GM21528 (cell line): ENCODE measurements around the gene MAP3K19.
"Not testable (repeated sequence)": the region's sequence is repeated elsewhere in the genome, so short reads cannot be mapped to it uniquely, and the experiment has no call there.

Experiments
- ATAC-seq: cut with Tn5 transposase; IDR thresholded peaks from one replicate; pipeline ENCODE4 v1.9.1; 2021; ENCODE audit warnings: mild to moderate bottlenecking, moderate library complexity; ENCODE audit not compliant: unreplicated experiment, low FRiP score

The MAP3K19 gene, protein sequence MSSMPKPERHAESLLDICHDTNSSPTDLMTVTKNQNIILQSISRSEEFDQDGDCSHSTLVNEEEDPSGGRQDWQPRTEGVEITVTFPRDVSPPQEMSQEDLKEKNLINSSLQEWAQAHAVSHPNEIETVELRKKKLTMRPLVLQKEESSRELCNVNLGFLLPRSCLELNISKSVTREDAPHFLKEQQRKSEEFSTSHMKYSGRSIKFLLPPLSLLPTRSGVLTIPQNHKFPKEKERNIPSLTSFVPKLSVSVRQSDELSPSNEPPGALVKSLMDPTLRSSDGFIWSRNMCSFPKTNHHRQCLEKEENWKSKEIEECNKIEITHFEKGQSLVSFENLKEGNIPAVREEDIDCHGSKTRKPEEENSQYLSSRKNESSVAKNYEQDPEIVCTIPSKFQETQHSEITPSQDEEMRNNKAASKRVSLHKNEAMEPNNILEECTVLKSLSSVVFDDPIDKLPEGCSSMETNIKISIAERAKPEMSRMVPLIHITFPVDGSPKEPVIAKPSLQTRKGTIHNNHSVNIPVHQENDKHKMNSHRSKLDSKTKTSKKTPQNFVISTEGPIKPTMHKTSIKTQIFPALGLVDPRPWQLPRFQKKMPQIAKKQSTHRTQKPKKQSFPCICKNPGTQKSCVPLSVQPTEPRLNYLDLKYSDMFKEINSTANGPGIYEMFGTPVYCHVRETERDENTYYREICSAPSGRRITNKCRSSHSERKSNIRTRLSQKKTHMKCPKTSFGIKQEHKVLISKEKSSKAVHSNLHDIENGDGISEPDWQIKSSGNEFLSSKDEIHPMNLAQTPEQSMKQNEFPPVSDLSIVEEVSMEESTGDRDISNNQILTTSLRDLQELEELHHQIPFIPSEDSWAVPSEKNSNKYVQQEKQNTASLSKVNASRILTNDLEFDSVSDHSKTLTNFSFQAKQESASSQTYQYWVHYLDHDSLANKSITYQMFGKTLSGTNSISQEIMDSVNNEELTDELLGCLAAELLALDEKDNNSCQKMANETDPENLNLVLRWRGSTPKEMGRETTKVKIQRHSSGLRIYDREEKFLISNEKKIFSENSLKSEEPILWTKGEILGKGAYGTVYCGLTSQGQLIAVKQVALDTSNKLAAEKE (N-terminal part only)

GRCh38 chr2:135047300-135047699 is at the start of gene MAP3K19:
Gene MAP3K19 (minus strand): TSS chr2:135047447. CDS start chr2:135024647, 22,800 bp downstream.
- no peak for ATAC-seq

GRCh38 chr2:135096665-135097446 is 49.6 kb upstream of the MAP3K19 start:
- ATAC-seq = no peak

- ATAC-seq = no peak
Measured at GRCh38 chr2:135095591-135095990, 48.3 kb upstream of the MAP3K19 start.

GRCh38 chr2:135094508-135094907 is 47.3 kb upstream of the MAP3K19 start:
- ATAC-seq = no peak

- no peak for ATAC-seq
Measured at GRCh38 chr2:135093670-135094330, 46.6 kb upstream of the MAP3K19 start.

DNA sequence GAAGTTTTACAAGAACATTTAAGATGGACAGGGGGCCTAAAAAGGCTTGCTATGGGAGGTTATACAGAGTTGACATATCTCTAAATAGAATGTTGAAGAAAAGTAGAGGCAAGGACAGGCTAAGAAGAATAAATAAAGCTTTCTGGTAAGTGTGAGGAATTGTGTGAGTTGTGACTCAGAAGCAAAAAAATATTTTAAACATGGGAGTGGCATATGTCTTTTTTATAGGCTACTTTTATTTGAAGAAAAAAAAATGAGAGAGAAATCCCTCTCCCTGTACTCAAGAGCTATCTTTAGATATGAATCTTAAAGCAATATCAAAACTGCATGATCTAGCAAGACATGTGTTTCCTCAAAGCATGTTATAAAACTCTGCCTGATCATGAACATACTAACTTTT is 45.9 kb upstream of the MAP3K19 start:
- no peak for ATAC-seq

- ATAC-seq = no peak
Measured at GRCh38 chr2:135091681-135092080, 44.4 kb upstream of the MAP3K19 start.

- ATAC-seq = not testable (repeated sequence)
Measured at GRCh38 chr2:135089597-135089996, 42.4 kb upstream of the MAP3K19 start.

GRCh38 chr2:135086222-135086621 is 39.0 kb upstream of the MAP3K19 start:
- no peak for ATAC-seq

DNA sequence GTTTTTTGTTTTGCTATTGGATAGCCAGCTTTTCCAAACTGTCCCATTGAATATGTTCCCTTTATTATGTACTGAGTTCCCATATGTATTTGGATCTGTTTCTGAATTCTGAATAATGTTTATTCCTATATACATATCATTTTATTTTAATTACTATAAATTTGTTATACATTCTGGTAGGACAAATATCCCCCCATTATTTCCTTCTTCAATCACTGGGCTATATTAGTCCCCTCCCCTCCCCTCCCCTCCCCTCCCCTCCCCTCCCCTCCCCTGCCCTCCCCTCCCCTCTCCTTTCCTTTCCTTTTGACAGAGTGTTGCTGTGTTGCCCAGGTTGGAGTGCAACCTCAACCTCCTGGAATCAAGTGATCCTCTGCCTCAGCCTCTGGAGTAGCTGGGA is 31.2 kb upstream of the MAP3K19 start:
- ATAC-seq = no peak

DNA sequence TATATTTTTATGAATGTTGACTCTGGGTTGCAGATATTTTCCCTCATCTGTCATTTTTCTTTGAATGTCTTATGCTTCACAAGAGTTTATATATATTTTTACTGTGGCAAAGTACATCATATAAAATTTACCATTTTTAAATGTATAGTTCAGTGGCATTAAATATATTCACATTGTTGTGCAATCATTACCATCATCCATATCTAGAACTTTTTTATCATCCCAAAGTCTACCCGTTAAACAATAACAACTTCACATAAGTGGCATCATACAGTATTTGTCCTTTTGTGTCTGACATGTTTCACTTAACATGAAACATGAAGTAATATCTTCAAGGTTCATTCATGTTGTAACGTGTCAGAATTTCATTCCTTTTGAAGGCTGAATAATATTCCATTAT is 29.3 kb upstream of the MAP3K19 start:
- ATAC-seq = no peak

DNA sequence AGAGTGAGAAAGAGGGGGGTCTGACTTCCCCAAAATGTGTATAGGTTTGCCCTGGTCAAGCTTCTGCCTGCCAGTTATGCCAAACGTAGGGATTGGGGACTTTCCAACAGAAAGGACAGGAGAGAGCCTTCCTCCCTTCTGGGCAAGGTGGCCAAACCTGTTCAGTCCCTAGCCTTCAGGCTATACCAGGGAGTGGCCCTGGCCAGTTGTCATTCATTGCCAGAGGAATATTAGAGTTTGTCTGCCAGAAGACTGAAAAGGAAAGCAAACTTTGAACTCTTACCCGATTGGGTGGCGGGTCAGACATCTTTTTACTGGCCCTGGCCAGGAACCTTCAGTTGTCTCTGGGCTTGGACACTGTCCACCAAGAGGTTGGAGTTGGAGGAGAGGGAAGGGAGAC is 27.0 kb upstream of the MAP3K19 start:
- ATAC-seq = no peak

DNA sequence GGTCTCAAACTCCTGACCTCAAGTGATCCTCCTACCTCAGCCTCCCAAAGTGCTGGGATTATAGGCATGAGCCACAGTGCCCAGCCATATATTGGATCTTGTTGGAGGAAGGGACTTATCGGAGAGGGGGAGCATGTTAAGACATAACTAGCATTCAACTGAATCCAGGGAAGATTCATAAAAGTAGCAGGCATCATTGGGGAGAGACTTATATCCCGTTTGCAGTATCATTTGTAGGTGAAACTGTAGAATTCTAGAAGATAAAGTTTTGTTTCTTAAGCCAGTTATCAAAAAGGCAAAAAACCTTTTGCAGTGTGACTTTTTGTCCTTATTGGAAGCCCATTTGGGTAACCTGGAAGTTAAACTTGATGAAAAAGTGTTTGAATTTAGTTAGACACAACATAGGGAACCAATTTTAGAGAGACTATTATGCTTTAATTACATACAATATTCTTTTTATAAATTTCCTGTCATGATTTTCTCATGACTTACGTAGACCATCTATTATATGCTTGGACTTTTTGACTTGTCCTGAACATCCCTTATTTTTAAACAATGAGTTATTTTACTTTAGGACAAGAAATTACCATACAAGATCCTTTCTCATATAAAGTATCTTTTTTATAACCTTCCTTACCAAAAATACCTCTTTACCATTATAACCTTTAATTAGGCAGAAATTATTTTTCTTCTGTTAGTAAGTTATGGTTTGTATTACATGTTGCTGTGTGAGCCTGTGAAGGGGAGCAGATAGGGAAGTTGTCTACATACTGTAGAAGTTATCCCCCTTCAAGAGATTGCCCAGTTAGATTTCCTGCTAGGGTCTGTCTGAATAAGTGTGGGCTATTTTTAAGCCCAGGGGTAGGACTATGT is 25.1 kb upstream of the MAP3K19 start:
- no peak for ATAC-seq

GRCh38 chr2:135066710-135067109 is 19.5 kb upstream of the MAP3K19 start:
- no peak for ATAC-seq

DNA sequence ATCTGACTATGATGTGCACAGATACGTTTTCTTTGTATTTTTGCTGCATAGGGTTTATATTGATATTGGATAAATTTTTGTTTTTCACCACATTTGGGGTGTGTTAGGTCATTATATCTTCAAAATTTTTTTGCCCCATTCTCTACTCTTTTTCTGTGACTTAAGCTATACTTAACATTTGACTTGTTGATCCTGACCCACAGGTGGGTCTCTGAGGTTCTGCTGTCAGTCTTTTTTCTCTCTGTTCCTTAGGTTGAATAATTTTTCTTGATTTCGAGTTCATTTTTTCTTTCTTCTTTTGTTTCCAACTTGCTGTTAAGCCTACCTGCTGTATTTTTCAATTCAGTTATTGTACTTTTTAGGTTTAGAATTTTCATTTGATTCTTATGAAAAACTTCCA is 16.9 kb upstream of the MAP3K19 start:
- ATAC-seq = no peak

GRCh38 chr2:135063210-135063609 is 16.0 kb upstream of the MAP3K19 start:
- no peak for ATAC-seq

DNA sequence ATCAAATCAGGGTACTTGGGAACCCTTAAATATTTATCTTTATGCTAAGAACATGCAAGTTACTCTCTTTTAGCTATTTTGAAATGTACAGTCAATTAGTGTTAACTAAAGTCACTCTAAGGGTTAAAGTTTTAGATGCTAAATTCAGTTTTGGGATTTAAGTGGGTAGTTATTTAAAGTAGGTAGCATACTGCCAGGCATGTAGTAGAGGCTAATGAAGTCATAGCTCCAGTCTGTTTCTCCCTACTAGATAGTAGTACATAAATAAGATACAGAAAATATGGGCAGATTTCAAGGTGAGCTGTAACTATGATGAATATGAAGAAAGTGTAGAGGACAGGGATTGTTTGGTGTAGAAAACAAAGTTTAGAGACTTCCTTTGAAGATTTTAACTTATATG is 12.3 kb upstream of the MAP3K19 start:
- ATAC-seq = no peak

DNA sequence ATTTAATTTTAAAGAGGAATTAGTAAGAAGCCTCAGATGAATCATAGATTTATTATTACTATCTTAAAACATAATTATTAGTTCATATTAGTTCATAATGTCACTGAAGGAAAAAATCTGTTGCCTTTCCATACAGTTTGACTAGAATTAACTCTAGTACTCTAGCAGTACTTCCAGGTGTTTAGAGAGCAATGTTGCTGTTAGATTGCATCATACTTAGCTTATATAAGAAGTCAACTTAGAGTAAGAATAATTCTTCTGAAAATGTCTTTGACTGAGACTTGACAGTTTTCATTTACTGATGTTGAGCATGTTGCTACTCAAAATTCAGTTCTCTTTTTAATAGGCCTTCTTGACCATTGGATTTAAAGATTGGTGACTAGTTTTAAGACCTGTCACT is 9.5 kb upstream of the MAP3K19 start:
- ATAC-seq = no peak
